ENCODE results near the gene MLIP.
A peak's percentile ranks its signal among the peaks of the same experiment; 100 is the strongest.
"Not testable (repeated sequence)": the region's sequence is repeated elsewhere in the genome, so short reads cannot be mapped to it uniquely, and the experiment has no call there.

MLIP gene

GRCh38 chr6:54234539-54234938 is 123.3 kb downstream of the MLIP start:
- no peaks in the 10 kb centered on the region for H3K4me1 ChIP-seq
- H3K36me3 ChIP-seq (replicated peaks) = no peaks in the 10 kb centered on the region
- no peaks in the 10 kb centered on the region for H3K27me3 ChIP-seq (ENCODE audit: low read depth)
- H3K9me3 ChIP-seq = no peaks in the 10 kb centered on the region
- no peak overlapping the region for H3K4me3 ChIP-seq
- in situ Hi-C loops (cut with MboI; ENCODE audit: low sequenced_read_pairs) = no loop called here
- DNase-seq (ENCODE audit: low spot score in 2 of 2) = no peak

- Histone ChIP-seq H3K9me3 (no peaks in the 10 kb centered on the region), H3K4me1 (no peaks in the 10 kb centered on the region), H3K4me3 (no peak overlapping the region), H3K27me3 (ENCODE audit: low read depth) (no peaks in the 10 kb centered on the region), H3K36me3 (replicated peaks) (no peaks in the 10 kb centered on the region)
- DNase-seq (ENCODE audit: low spot score in 2 of 2) = no peak
- in situ Hi-C loops (cut with MboI; ENCODE audit: low sequenced_read_pairs) = no loop called here
Measured at GRCh38 chr6:54236984-54237383, 125.7 kb downstream of the MLIP start.

- no peaks in the 10 kb centered on the region for H3K4me1 ChIP-seq
- in situ Hi-C loops (cut with MboI; ENCODE audit: low sequenced_read_pairs) = no loop called here
- no peak for DNase-seq (ENCODE audit: low spot score in 2 of 2)
- H3K27me3 ChIP-seq (ENCODE audit: low read depth) = no peaks in the 10 kb centered on the region
- H3K9me3 ChIP-seq = no peaks in the 10 kb centered on the region
- H3K36me3 ChIP-seq (replicated peaks) = no peaks in the 10 kb centered on the region
- H3K4me3 ChIP-seq = no peak overlapping the region
Measured at GRCh38 chr6:54238396-54238795, 127.2 kb downstream of the MLIP start.

- H3K4me1 ChIP-seq = no peaks in the 10 kb centered on the region
- no peak for DNase-seq (ENCODE audit: low spot score in 2 of 2)
- H3K36me3 ChIP-seq (replicated peaks) = no peaks in the 10 kb centered on the region
- H3K27me3 ChIP-seq (ENCODE audit: low read depth) = no peaks in the 10 kb centered on the region
- H3K9me3 ChIP-seq = no peaks in the 10 kb centered on the region
- in situ Hi-C loops (cut with MboI; ENCODE audit: low sequenced_read_pairs) = no loop called here
- no peak overlapping the region for H3K4me3 ChIP-seq
Measured at GRCh38 chr6:54243699-54244098, 132.5 kb downstream of the MLIP start.

GRCh38 chr6:54244430-54244829 is 133.2 kb downstream of the MLIP start:
- H3K9me3 ChIP-seq = no peaks in the 10 kb centered on the region
- H3K36me3 ChIP-seq (replicated peaks) = no peaks in the 10 kb centered on the region
- H3K27me3 ChIP-seq (ENCODE audit: low read depth) = no peaks in the 10 kb centered on the region
- peak in 1 of 2 experiments; percentile 49 for DNase-seq (ENCODE audit: low spot score in 2 of 2)
- in situ Hi-C loops (cut with MboI; ENCODE audit: low sequenced_read_pairs) = no loop called here
- no peaks in the 10 kb centered on the region for H3K4me1 ChIP-seq
- H3K4me3 ChIP-seq = no peak overlapping the region

- Histone ChIP-seq H3K36me3 (replicated peaks) (no peaks in the 10 kb centered on the region), H3K4me1 (no peaks in the 10 kb centered on the region), H3K9me3 (no peaks in the 10 kb centered on the region), H3K27me3 (ENCODE audit: low read depth) (no peaks in the 10 kb centered on the region), H3K4me3 (no peak overlapping the region)
- in situ Hi-C loops (cut with MboI; ENCODE audit: low sequenced_read_pairs) = no loop called here
- DNase-seq (ENCODE audit: low spot score in 2 of 2) = no peak
Measured at GRCh38 chr6:54245265-54245664, 134.0 kb downstream of the MLIP start.

GRCh38 chr6:54248319-54248718 is 137.1 kb downstream of the MLIP start:
- in situ Hi-C loops (cut with MboI; ENCODE audit: low sequenced_read_pairs) = no loop called here
- H3K27me3 ChIP-seq (ENCODE audit: low read depth) = no peaks in the 10 kb centered on the region
- H3K9me3 ChIP-seq = no peaks in the 10 kb centered on the region
- no peak overlapping the region for H3K4me3 ChIP-seq
- no peaks in the 10 kb centered on the region for H3K4me1 ChIP-seq
- no peaks in the 10 kb centered on the region for H3K36me3 ChIP-seq (replicated peaks)
- DNase-seq (ENCODE audit: low spot score in 2 of 2) = no peak

GRCh38 chr6:54248994-54249393 is 137.8 kb downstream of the MLIP start:
- no peaks in the 10 kb centered on the region for H3K9me3 ChIP-seq
- in situ Hi-C loops (cut with MboI; ENCODE audit: low sequenced_read_pairs) = no loop called here
- no peak for DNase-seq (ENCODE audit: low spot score in 2 of 2)

GRCh38 chr6:54249812-54250211 is 138.6 kb downstream of the MLIP start:
- not testable (repeated sequence) for DNase-seq (ENCODE audit: low spot score in 2 of 2); H3K9me3 ChIP-seq; H3K4me1 ChIP-seq; H3K4me3 ChIP-seq; H3K36me3 ChIP-seq (replicated peaks); H3K27me3 ChIP-seq (ENCODE audit: low read depth)
- in situ Hi-C loops (cut with MboI; ENCODE audit: low sequenced_read_pairs) = loop anchor here (25.0 kb wide), 1 partner anchor 263 kb away; no protein-coding TSS in a partner anchor

More at GRCh38 chr6:54248994-54249393, 137.8 kb downstream of the MLIP start:
- H3K4me1 ChIP-seq = peaks cover 4% of the 10 kb centered on the region; the same call in 1 of the 2 replicates
- no peaks in the 10 kb centered on the region for H3K36me3 ChIP-seq (replicated peaks)
- no peak overlapping the region for H3K4me3 ChIP-seq
- H3K27me3 ChIP-seq (ENCODE audit: low read depth) = no peaks in the 10 kb centered on the region

GRCh38 chr6:54252496-54252895 is 141.3 kb downstream of the MLIP start:
- no peaks in the 10 kb centered on the region for H3K27me3 ChIP-seq (ENCODE audit: low read depth)
- no peaks in the 10 kb centered on the region for H3K9me3 ChIP-seq
- DNase-seq (ENCODE audit: low spot score in 2 of 2) = no peak
- H3K36me3 ChIP-seq (replicated peaks) = no peaks in the 10 kb centered on the region
- H3K4me1 ChIP-seq = peaks cover 4% of the 10 kb centered on the region
- in situ Hi-C loops (cut with MboI; ENCODE audit: low sequenced_read_pairs) = loop anchor here (25.0 kb wide), 1 partner anchor 265 kb away; no protein-coding TSS in a partner anchor
- H3K4me3 ChIP-seq = no peak overlapping the region

GRCh38 chr6:54252916-54253315 is 141.7 kb downstream of the MLIP start:
- no peaks in the 10 kb centered on the region for H3K27me3 ChIP-seq (ENCODE audit: low read depth)
- no peaks in the 10 kb centered on the region for H3K9me3 ChIP-seq
- DNase-seq (ENCODE audit: low spot score in 2 of 2) = no peak
- peaks cover 4% of the 10 kb centered on the region for H3K4me1 ChIP-seq
- no peaks in the 10 kb centered on the region for H3K36me3 ChIP-seq (replicated peaks)
- in situ Hi-C loops (cut with MboI; ENCODE audit: low sequenced_read_pairs) = loop anchor here (25.0 kb wide), 1 partner anchor 266 kb away; no protein-coding TSS in a partner anchor
- no peak overlapping the region for H3K4me3 ChIP-seq

GRCh38 chr6:54254886-54255285 is 143.6 kb downstream of the MLIP start:
- in situ Hi-C loops (cut with MboI; ENCODE audit: low sequenced_read_pairs) = loop anchor here (25.0 kb wide), 1 partner anchor 268 kb away; no protein-coding TSS in a partner anchor

GRCh38 chr6:54255886-54256285 is 144.6 kb downstream of the MLIP start:
- no peaks in the 10 kb centered on the region for H3K27me3 ChIP-seq (ENCODE audit: low read depth)
- peaks cover 4% of the 10 kb centered on the region for H3K4me1 ChIP-seq
- in situ Hi-C loops (cut with MboI; ENCODE audit: low sequenced_read_pairs) = loop anchor here (25.0 kb wide), 1 partner anchor 269 kb away; no protein-coding TSS in a partner anchor
- H3K9me3 ChIP-seq = no peaks in the 10 kb centered on the region
- H3K4me3 ChIP-seq = no peak overlapping the region
- no peak for DNase-seq (ENCODE audit: low spot score in 2 of 2)
- no peaks in the 10 kb centered on the region for H3K36me3 ChIP-seq (replicated peaks)

More at GRCh38 chr6:54254886-54255285, 143.6 kb downstream of the MLIP start:
- no peaks in the 10 kb centered on the region for H3K36me3 ChIP-seq (replicated peaks)
- DNase-seq (ENCODE audit: low spot score in 2 of 2) = no peak
- H3K4me3 ChIP-seq = no peak overlapping the region
- peaks cover 4% of the 10 kb centered on the region for H3K4me1 ChIP-seq
- no peaks in the 10 kb centered on the region for H3K27me3 ChIP-seq (ENCODE audit: low read depth)
- no peaks in the 10 kb centered on the region for H3K9me3 ChIP-seq

- no peak for DNase-seq (ENCODE audit: low spot score in 2 of 2)
- in situ Hi-C loops (cut with MboI; ENCODE audit: low sequenced_read_pairs) = loop anchor here (25.0 kb wide), 1 partner anchor 273 kb away; no protein-coding TSS in a partner anchor
- Histone ChIP-seq H3K4me1 (peaks cover 11% of the 10 kb centered on the region), H3K9me3 (no peaks in the 10 kb centered on the region), H3K4me3 (no peak overlapping the region), H3K36me3 (replicated peaks) (no peaks in the 10 kb centered on the region), H3K27me3 (ENCODE audit: low read depth) (no peaks in the 10 kb centered on the region)
Measured at GRCh38 chr6:54260025-54260424, 148.8 kb downstream of the MLIP start.

- in situ Hi-C loops (cut with MboI; ENCODE audit: low sequenced_read_pairs) = loop anchor here (25.0 kb wide), 1 partner anchor 275 kb away; no protein-coding TSS in a partner anchor
- Histone ChIP-seq H3K9me3 (no peaks in the 10 kb centered on the region), H3K36me3 (replicated peaks) (no peaks in the 10 kb centered on the region), H3K27me3 (ENCODE audit: low read depth) (no peaks in the 10 kb centered on the region), H3K4me3 (no peak overlapping the region), H3K4me1 (peaks cover 11% of the 10 kb centered on the region)
- DNase-seq (ENCODE audit: low spot score in 2 of 2) = peak; percentile 23 to 66
Measured at GRCh38 chr6:54262499-54262898, 151.3 kb downstream of the MLIP start.
